SK-N-SH (cell line): ENCODE results near the gene LRP10.

Experiments
- EP300 ChIP-seq, 2 experiments: IDR thresholded peaks; 2 replicates each; pipeline versions ENCODE4 v1.4.0 to v1.6.1; 2012; ENCODE audit warnings: borderline replicate concordance in 1 of 2, low read depth in 1 of 2, low read length in 1 of 2
- EZH2phosphoT487 ChIP-seq: fragments of 200-600 bp; sonication (generic); IDR thresholded peaks from 2 replicates; pipeline ENCODE4 v1.6.1; 2017; ENCODE audit warnings: low read depth, mixed run types, mild to moderate bottlenecking, antibody characterized with exemption, moderate library complexity, borderline replicate concordance
- POLR2AphosphoS5 ChIP-seq: IDR thresholded peaks from 2 replicates; pipeline ENCODE4 v1.6.1; 2012; ENCODE audit warnings: low read depth, low read length
- RFX5 ChIP-seq: IDR thresholded peaks from 2 replicates; pipeline ENCODE4 v1.6.1; 2012; ENCODE audit warnings: mild to moderate bottlenecking, improper control_type of control experiment, low read length
- TAF1 ChIP-seq: IDR thresholded peaks from 2 replicates; pipeline ENCODE4 v1.6.1; 2012; ENCODE audit warnings: low read depth, mild to moderate bottlenecking, low read length, moderate library complexity, borderline replicate concordance
- TEAD4 ChIP-seq: IDR thresholded peaks from 2 replicates; pipeline ENCODE4 v1.4.0; 2012; ENCODE audit warnings: mild to moderate bottlenecking, borderline replicate concordance; ENCODE audit not compliant: insufficient read depth
- YY1 ChIP-seq: IDR thresholded peaks from 2 replicates; pipeline ENCODE4 v1.4.0; 2012; ENCODE audit warnings: low read depth, mild to moderate bottlenecking
- TF ChIP-seq, protein P1 (sequence below): fragments of 200-600 bp; sonication (generic); IDR thresholded peaks from 2 replicates; pipeline ENCODE4 v1.6.1; 2017; ENCODE audit warnings: antibody characterized with exemption, mild to moderate bottlenecking, moderate library complexity
- TF ChIP-seq, protein P2 (sequence below): IDR thresholded peaks from 2 replicates; pipeline ENCODE4 v1.4.0; 2012; ENCODE audit warnings: low read depth

DNA sequence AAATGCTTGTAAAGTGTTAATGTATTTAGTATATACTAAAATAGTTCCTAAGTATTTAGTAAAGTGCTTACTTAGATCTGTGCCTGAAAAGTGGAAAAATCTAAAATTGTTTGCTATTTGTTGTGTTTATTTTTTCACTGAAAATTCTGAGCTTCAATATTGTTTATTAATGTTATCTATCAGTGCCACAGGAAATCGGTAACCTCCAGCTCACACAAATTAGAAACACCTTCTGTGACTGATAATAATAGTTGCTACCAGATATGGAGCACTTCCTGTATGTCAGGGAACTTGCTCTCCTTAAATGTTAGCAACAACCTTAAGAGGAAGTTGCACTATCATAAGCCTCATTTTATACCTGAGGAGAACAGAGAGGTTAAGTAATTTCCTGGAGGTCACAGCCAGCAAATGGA is 723 bp upstream of the LRP10 start:
- TF ChIP-seq POLR2AphosphoS5 (no peak), EZH2phosphoT487 (no peak), YY1 (no peak), TEAD4 (no peak), RFX5 (no peak), TAF1 (0 out of 2 replicates have a peak, but pooled peaks have one; percentile 42), EP300 (IDR thresholded peaks at IDR 0.05; ENCODE audit: borderline replicate concordance in 1 of 2, low read depth in 1 of 2, low read length in 1 of 2) (no peak)
- TF ChIP-seq, protein P1, sequence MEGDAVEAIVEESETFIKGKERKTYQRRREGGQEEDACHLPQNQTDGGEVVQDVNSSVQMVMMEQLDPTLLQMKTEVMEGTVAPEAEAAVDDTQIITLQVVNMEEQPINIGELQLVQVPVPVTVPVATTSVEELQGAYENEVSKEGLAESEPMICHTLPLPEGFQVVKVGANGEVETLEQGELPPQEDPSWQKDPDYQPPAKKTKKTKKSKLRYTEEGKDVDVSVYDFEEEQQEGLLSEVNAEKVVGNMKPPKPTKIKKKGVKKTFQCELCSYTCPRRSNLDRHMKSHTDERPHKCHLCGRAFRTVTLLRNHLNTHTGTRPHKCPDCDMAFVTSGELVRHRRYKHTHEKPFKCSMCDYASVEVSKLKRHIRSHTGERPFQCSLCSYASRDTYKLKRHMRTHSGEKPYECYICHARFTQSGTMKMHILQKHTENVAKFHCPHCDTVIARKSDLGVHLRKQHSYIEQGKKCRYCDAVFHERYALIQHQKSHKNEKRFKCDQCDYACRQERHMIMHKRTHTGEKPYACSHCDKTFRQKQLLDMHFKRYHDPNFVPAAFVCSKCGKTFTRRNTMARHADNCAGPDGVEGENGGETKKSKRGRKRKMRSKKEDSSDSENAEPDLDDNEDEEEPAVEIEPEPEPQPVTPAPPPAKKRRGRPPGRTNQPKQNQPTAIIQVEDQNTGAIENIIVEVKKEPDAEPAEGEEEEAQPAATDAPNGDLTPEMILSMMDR = no peak
- TF ChIP-seq, protein P2, sequence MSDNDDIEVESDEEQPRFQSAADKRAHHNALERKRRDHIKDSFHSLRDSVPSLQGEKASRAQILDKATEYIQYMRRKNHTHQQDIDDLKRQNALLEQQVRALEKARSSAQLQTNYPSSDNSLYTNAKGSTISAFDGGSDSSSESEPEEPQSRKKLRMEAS = no peak
